ENCODE results near the gene C1QTNF7. TPM values are rescaled to one million over a fixed set of nuclear protein-coding genes. Genes with fewer than 3 reads are reported as not detected.

The C1QTNF7 gene
- total and polyA plus RNA-seq, 11 donors, result 0.21 to 4.3 (median 0.94) TPM

DNA sequence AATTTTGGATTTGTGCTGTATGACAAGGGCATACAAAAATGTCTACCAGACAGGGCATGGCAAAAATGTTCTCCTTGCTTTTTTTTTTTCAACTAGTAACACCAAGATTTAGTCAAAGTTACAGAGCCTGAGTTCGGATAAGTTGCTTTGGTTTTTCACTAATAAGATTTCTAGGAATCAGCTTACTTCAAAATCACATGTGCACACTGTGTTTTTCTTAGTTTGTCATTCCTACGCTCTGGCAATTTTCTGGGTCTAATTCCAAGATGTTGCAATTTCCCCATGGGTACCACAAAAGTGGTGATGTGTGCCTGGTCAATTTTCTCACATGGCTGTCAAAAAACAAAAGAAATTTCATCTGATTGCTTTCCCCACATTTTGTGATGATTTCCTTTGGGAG lies 6.3 kb downstream of the C1QTNF7 start:
- H3K4me1 ChIP-seq, result peaks cover 0 to 11% (median 0%) of the 10 kb centered on the region in 12 donors
- no peak for TF ChIP-seq CTCF (IDR thresholded peaks at IDR 0.05)
- TF ChIP-seq POLR2A (IDR thresholded peaks at IDR 0.05), result no peak
- H3K36me3 ChIP-seq, result no peaks in the 10 kb centered on the region
- no peaks in the 10 kb centered on the region for H3K9me3 ChIP-seq
- DNase-seq (no peak), ATAC-seq (no peak)
- 87 to 93% (median 90%) methylated on average over 2 of the region's 2 CpGs for WGBS, 4 donors
- no peak overlapping the region for H3K27ac ChIP-seq
- intact Hi-C loops (cut with DNase I), result no loop called here
- H3K27me3 ChIP-seq, result no peaks in the 10 kb centered on the region
- H3K4me3 ChIP-seq, result no peak overlapping the region

- 92 to 97% (median 94%) methylated on average over 2 of the region's 2 CpGs for WGBS, 4 donors
- no peak for ATAC-seq
These were observed 6.8 kb downstream of the C1QTNF7 start for GRCh38 chr4:15434676-15435075.

DNA sequence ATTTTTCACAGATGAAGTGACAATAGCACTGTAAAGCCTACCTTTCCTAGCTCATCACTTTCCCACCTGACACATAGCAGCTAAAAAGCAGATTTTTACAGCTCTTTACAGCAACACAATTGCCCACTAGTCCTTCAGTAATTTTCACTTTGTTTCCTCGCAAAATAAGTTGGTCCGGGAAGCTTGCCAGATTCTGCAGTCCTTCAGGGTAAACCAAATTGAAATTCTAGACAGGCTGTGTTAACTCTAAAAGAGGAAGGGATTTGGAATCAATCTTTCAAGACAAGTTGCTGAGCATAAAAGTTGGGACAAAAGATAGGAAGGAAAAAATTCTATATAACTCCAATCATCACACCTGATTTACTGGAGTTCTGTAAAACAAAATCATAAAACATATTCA lies 8.7 kb downstream of the C1QTNF7 start:
- no peak for ATAC-seq
- intact Hi-C loops (cut with DNase I), result no loop called here
- peak in 1 of 5 donors; percentile 32 for DNase-seq
- no peaks in the 10 kb centered on the region for H3K27me3 ChIP-seq
- WGBS, 4 donors, result 17 to 35% (median 24%) methylated on average over 2 of the region's 2 CpGs
- no peak overlapping the region for H3K4me3 ChIP-seq
- no peaks in the 10 kb centered on the region for H3K9me3 ChIP-seq
- TF ChIP-seq CTCF (IDR thresholded peaks at IDR 0.05) (no peak), POLR2A (IDR thresholded peaks at IDR 0.05) (no peak)
- H3K4me1 ChIP-seq, result peaks cover 0 to 9% (median 0%) of the 10 kb centered on the region in 12 donors
- H3K36me3 ChIP-seq, result no peaks in the 10 kb centered on the region
- H3K27ac ChIP-seq, result no peak overlapping the region

More at GRCh38 chr4:15434676-15435075, 6.8 kb downstream of the C1QTNF7 start:
- intact Hi-C loops (cut with DNase I), result no loop called here
- no peaks in the 10 kb centered on the region for H3K9me3 ChIP-seq
- TF ChIP-seq CTCF (IDR thresholded peaks at IDR 0.05), result no peak
- TF ChIP-seq POLR2A (IDR thresholded peaks at IDR 0.05), result no peak
- DNase-seq, result no peak
- H3K36me3 ChIP-seq, result no peaks in the 10 kb centered on the region
- H3K4me1 ChIP-seq, result peaks cover 0 to 9% (median 0%) of the 10 kb centered on the region in 12 donors
- no peak overlapping the region for H3K4me3 ChIP-seq
- H3K27ac ChIP-seq, result no peak overlapping the region
- no peaks in the 10 kb centered on the region for H3K27me3 ChIP-seq

DNA sequence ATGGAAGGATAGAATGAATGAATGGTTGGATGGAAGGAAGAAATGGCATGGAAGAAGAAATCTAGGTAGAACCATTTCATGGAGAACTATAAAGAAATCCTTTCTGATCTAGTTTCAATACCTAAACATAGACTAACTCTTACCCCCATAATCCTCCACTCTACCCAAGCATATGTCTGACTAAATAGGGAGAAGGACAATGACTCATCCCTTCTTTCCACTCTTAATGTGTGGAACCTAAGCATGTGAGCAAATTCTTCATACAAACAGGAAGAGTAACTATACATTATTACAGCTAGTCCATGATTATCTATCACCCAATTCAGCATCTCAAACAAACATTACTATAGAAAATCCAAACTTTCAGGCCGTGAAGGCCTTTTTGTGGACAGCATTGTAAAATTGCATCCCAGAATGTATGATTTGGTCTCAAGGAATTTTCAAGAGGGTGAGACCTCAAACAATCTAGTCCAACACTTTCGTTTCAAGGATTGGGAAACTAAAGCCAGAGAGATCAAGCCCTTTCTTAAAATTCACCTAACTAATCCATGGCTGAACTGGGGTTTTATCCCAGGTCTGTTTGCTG lies 11.2 kb downstream of the C1QTNF7 start:
- DNase-seq, result no peak
- Histone ChIP-seq H3K9me3 (no peaks in the 10 kb centered on the region), H3K4me1 (peaks cover 0 to 9% (median 0%) of the 10 kb centered on the region in 12 donors), H3K4me3 (no peak overlapping the region), H3K27ac (no peak overlapping the region), H3K36me3 (peaks cover 0 to 5% (median 0%) of the 10 kb centered on the region in 9 donors), H3K27me3 (no peaks in the 10 kb centered on the region)
- 73 to 93% (median 89%) methylated on average over 2 of the region's 2 CpGs for WGBS, 4 donors
- intact Hi-C loops (cut with DNase I), result no loop called here
- TF ChIP-seq CTCF (IDR thresholded peaks at IDR 0.05) (no peak), POLR2A (IDR thresholded peaks at IDR 0.05) (no peak)
- ATAC-seq, result no peak
